Measurements from ENCODE around the gene ADGRG3. TPM values are rescaled to one million over a fixed set of nuclear protein-coding genes. Genes with fewer than 3 reads are reported as not detected.

ADGRG3 gene
- total and polyA plus RNA-seq, 2 experiments from 2014 or later: not detected

DNA sequence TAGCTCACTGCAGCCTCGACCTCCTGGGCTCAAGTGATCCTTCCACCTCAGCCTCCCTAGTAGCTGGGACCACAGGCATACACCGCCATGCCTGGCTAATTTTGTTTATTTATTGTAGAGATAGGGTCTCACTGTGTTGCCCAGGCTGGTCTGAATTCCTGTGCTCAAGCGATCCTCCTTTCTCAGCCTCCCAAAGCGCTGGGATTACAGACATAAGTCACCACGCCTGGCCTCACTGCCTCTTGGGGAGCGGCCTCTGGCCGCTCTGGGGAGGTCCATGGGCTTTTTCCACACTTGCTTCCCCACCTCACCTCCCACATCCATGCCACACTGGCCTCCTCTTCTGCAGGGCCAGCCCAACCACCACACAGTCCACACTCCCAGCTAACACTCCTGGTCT lies 18.3 kb upstream of the ADGRG3 start:
- Histone ChIP-seq H4K20me1 (ENCODE audit: insufficient read depth) (no peaks in the 10 kb centered on the region), H3K9me2 (ENCODE audit: insufficient read depth) (no peaks in the 10 kb centered on the region), H3K4me1 (ENCODE audit: insufficient read depth) (peaks cover 14% of the 10 kb centered on the region), H3K36me3 (ENCODE audit: low read depth) (no peaks in the 10 kb centered on the region), H3F3A (ENCODE audit: insufficient read depth) (no peaks in the 10 kb centered on the region), H3K4me3 (no peak overlapping the region), H2AFZ (no peak overlapping the region), H3K27ac (no peak overlapping the region), H3K9ac (no peak overlapping the region), H3K4me2 (ENCODE audit: unreplicated experiment) (no peak overlapping the region), H3K79me2 (ENCODE audit: insufficient read depth) (no peaks in the 10 kb centered on the region), H3K27me3 (replicated peaks; ENCODE audit: insufficient read depth) (no peaks in the 10 kb centered on the region), H3K9me3 (ENCODE audit: low read depth) (no peaks in the 10 kb centered on the region)
- no peak for TF ChIP-seq EZH2 (IDR thresholded peaks at IDR 0.05; ENCODE audit: insufficient read depth, poor library complexity, severe bottlenecking)
- 82 to 87% methylated on average over 7 of the region's 7 CpGs for WGBS, 2 experiments (ENCODE audit: low coverage in 1 of 2, low lambda C conversion rate in 2 of 2, missing lambda C conversion rate in 2 of 2)
- in situ Hi-C loops (cut with MboI): no loop called here
- no peak for DNase-seq

GRCh38 chr16:57651344-57652333 lies 16.5 kb upstream of the ADGRG3 start:
- 78 to 80% methylated on average over 10 of the region's 10 CpGs for WGBS, 2 experiments (ENCODE audit: low coverage in 1 of 2, low lambda C conversion rate in 2 of 2, missing lambda C conversion rate in 2 of 2)
- H3K79me2 ChIP-seq (ENCODE audit: insufficient read depth): no peaks in the 10 kb centered on the region
- in situ Hi-C loops (cut with MboI): no loop called here

DNA sequence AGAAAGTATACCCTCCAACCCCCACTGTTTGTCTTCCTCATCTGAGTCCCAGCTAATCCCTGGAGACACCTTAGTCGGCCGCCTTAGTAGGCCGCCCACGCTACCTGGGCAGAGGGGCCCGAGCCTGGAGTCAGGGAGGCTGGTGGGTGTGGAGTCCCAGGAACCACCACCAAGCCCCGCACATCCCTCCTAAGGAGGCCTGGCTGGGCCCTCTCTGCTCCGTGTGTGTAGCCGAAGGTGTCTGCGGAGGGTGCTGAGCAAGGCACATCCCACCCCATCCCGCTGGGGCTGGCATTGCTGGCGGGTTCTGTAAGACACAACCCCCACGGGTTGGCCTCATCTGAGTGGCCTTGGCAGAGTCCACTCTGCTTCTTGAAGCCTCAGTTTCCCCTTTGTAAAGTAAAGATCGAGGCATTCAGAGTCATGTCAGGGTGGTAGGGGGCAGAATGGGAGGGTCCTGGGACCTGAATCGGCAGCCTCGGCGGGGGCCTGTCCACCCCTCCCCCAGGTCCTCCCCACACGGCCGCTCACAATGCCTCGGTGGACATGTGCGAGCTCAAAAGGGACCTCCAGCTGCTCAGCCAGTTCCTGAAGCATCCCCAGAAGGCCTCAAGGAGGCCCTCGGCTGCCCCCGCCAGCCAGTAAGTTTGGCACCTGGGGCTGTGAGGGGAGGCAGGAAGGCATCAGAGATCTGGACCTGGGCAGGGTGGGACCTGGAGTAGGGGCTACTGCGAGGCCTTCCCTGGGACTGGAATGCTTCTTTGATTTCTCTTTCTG lies 15.2 kb upstream of the ADGRG3 start:
- Histone ChIP-seq H3F3A (ENCODE audit: insufficient read depth) (no peaks in the 10 kb centered on the region), H3K9ac (no peak overlapping the region), H3K4me1 (ENCODE audit: insufficient read depth) (0 out of 2 replicates have a peak, but pooled peaks cover 4% of the 10 kb centered on the region), H3K27ac (no peak overlapping the region), H3K27me3 (replicated peaks; ENCODE audit: insufficient read depth) (no peaks in the 10 kb centered on the region), H3K36me3 (ENCODE audit: low read depth) (no peaks in the 10 kb centered on the region), H3K79me2 (ENCODE audit: insufficient read depth) (no peaks in the 10 kb centered on the region), H2AFZ (no peak overlapping the region), H3K4me2 (ENCODE audit: unreplicated experiment) (no peak overlapping the region), H3K9me2 (ENCODE audit: insufficient read depth) (no peaks in the 10 kb centered on the region), H4K20me1 (ENCODE audit: insufficient read depth) (no peaks in the 10 kb centered on the region), H3K9me3 (ENCODE audit: low read depth) (no peaks in the 10 kb centered on the region), H3K4me3 (no peak overlapping the region)
- in situ Hi-C loops (cut with MboI): no loop called here
- 94 to 96% methylated on average over 22 to 23 of the region's 23 CpGs for WGBS, 2 experiments (ENCODE audit: low coverage in 1 of 2, low lambda C conversion rate in 2 of 2, missing lambda C conversion rate in 2 of 2)
- DNase-seq: no peak
- TF ChIP-seq EZH2phosphoT487 (IDR thresholded peaks at IDR 0.05; ENCODE audit: insufficient read depth, low read depth): no peak
- no peak for TF ChIP-seq EZH2 (IDR thresholded peaks at IDR 0.05; ENCODE audit: insufficient read depth, poor library complexity, severe bottlenecking)

More at GRCh38 chr16:57651344-57652333, 16.5 kb upstream of the ADGRG3 start:
- Histone ChIP-seq H3K4me3 (no peak overlapping the region), H3K4me2 (ENCODE audit: unreplicated experiment) (no peak overlapping the region), H4K20me1 (ENCODE audit: insufficient read depth) (no peaks in the 10 kb centered on the region), H3K27me3 (replicated peaks; ENCODE audit: insufficient read depth) (no peaks in the 10 kb centered on the region), H3K9me2 (ENCODE audit: insufficient read depth) (no peaks in the 10 kb centered on the region), H2AFZ (no peak overlapping the region), H3K9ac (no peak overlapping the region), H3K4me1 (ENCODE audit: insufficient read depth) (peaks cover 8% of the 10 kb centered on the region), H3F3A (ENCODE audit: insufficient read depth) (no peaks in the 10 kb centered on the region), H3K27ac (no peak overlapping the region), H3K36me3 (ENCODE audit: low read depth) (no peaks in the 10 kb centered on the region), H3K9me3 (ENCODE audit: low read depth) (no peaks in the 10 kb centered on the region)
- DNase-seq: no peak
- TF ChIP-seq EZH2 (IDR thresholded peaks at IDR 0.05; ENCODE audit: insufficient read depth, poor library complexity, severe bottlenecking): no peak

- H3K9me3 ChIP-seq (ENCODE audit: low read depth): no peaks in the 10 kb centered on the region
- no peak overlapping the region for H3K4me2 ChIP-seq (ENCODE audit: unreplicated experiment)
- no peaks in the 10 kb centered on the region for H3K36me3 ChIP-seq (ENCODE audit: low read depth)
- 0 out of 2 replicates have a peak, but pooled peaks cover 4% of the 10 kb centered on the region for H3K4me1 ChIP-seq (ENCODE audit: insufficient read depth)
- no peak overlapping the region for H3K27ac ChIP-seq
- H3K79me2 ChIP-seq (ENCODE audit: insufficient read depth): no peaks in the 10 kb centered on the region
- no peaks in the 10 kb centered on the region for H3K9me2 ChIP-seq (ENCODE audit: insufficient read depth)
- no peak overlapping the region for H3K4me3 ChIP-seq
- no peak for DNase-seq
- TF ChIP-seq EZH2phosphoT487 (IDR thresholded peaks at IDR 0.05; ENCODE audit: insufficient read depth, low read depth): no peak
- TF ChIP-seq EZH2 (IDR thresholded peaks at IDR 0.05; ENCODE audit: insufficient read depth, poor library complexity, severe bottlenecking): no peak
- no peaks in the 10 kb centered on the region for H4K20me1 ChIP-seq (ENCODE audit: insufficient read depth)
- H2AFZ ChIP-seq: no peak overlapping the region
- WGBS, 2 experiments (ENCODE audit: low coverage in 1 of 2, low lambda C conversion rate in 2 of 2, missing lambda C conversion rate in 2 of 2): 84 to 87% methylated on average over 13 to 16 of the region's 16 CpGs
- H3K9ac ChIP-seq: no peak overlapping the region
- no peaks in the 10 kb centered on the region for H3F3A ChIP-seq (ENCODE audit: insufficient read depth)
- H3K27me3 ChIP-seq (replicated peaks; ENCODE audit: insufficient read depth): no peaks in the 10 kb centered on the region
- in situ Hi-C loops (cut with MboI): no loop called here
Measured at GRCh38 chr16:57653936-57654335, 14.2 kb upstream of the ADGRG3 start.
